ENCODE measurements around the gene MATN4. TPM values are rescaled to one million over a fixed set of nuclear protein-coding genes. Genes with fewer than 3 reads are reported as not detected.
A peak's percentile ranks its signal among the peaks of the same experiment; 100 is the strongest.

The MATN4 gene
- total RNA-seq, 1 experiment from 2014 or later = 1.9 TPM

DNA sequence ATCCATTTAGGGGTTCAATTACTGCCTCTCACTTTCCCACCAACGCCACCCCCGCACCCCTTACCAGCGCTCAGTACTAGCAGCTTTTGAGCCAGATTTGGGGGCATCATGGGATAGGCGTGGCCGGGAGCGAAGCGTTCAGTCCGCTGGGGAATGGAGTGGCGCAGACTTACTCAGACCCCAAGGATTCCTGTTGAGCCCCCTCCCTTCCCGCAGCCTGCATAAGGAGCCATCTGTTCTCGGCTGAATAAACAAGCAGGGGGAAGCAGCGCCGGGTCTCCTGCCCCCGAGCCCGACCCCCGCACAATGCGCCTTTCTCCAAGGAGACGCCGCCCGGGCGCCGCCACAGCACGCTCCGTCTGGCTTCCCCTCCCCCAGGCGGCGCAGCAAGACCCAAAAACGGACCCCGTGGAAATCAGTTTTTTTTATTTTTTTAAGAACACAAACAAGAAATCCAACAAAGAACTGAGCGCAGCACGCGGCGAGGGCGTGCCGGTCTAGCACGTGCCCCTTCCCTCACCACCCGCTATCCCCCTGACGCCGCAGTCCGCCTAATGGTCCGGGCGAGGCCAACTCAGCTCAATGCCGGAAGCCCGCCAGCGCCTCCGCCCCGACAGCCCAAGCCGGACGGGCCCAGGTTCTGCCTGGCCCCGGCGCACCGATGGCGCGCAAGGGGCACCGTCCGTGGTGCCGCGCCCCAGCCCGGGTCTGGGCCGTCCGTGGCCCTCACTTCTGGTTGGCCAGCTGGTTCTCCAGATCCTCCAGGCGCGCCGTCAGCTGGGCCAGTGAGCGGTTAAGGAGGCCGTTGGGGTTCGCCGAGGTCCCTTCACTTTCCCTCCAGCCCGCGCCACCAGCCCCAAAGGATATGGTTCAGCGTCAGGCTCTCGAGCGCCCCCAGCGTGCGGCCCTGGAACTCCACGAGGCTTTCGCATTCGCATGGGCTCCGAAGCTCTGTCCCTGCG lies 14.8 kb downstream of the MATN4 start (continued):
- TF ChIP-seq ZNF232 (CRISPR knock-in tag; IDR thresholded peaks at IDR 0.05) (0 out of 2 replicates have a peak, but pooled peaks have one; percentile 76), ETV6 (CRISPR knock-in tag; IDR thresholded peaks at IDR 0.05) (peak; percentile 92), GRHL2 (CRISPR knock-in tag; IDR thresholded peaks at IDR 0.05; ENCODE audit: insufficient replicate concordance, severe bottlenecking) (no peak), TEAD4 (CRISPR knock-in tag; IDR thresholded peaks at IDR 0.05) (no peak), FOXJ3 (CRISPR knock-in tag; IDR thresholded peaks at IDR 0.05; ENCODE audit: borderline replicate concordance) (no peak), OVOL2 (CRISPR knock-in tag; IDR thresholded peaks at IDR 0.05; ENCODE audit: borderline replicate concordance) (no peak), TP53 (CRISPR knock-in tag; IDR thresholded peaks at IDR 0.05) (peak; percentile 75), TEAD1 (CRISPR knock-in tag; IDR thresholded peaks at IDR 0.05) (peak; percentile 90), ZNF219 (CRISPR knock-in tag; IDR thresholded peaks at IDR 0.05; ENCODE audit: borderline replicate concordance) (0 out of 2 replicates have a peak, but pooled peaks have one; percentile 29), ZNF138 (CRISPR knock-in tag; conservative IDR thresholded peaks at IDR 0.05) (peak; percentile 94), ZNF671 (CRISPR knock-in tag; IDR thresholded peaks at IDR 0.05) (no peak), ZNF423 (CRISPR knock-in tag; IDR thresholded peaks at IDR 0.05) (no peak)
- TF ChIP-seq, protein P1, sequence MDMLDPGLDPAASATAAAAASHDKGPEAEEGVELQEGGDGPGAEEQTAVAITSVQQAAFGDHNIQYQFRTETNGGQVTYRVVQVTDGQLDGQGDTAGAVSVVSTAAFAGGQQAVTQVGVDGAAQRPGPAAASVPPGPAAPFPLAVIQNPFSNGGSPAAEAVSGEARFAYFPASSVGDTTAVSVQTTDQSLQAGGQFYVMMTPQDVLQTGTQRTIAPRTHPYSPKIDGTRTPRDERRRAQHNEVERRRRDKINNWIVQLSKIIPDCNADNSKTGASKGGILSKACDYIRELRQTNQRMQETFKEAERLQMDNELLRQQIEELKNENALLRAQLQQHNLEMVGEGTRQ (CRISPR knock-in tag; IDR thresholded peaks at IDR 0.05) = peak; percentile 54
- TF ChIP-seq, protein P2, sequence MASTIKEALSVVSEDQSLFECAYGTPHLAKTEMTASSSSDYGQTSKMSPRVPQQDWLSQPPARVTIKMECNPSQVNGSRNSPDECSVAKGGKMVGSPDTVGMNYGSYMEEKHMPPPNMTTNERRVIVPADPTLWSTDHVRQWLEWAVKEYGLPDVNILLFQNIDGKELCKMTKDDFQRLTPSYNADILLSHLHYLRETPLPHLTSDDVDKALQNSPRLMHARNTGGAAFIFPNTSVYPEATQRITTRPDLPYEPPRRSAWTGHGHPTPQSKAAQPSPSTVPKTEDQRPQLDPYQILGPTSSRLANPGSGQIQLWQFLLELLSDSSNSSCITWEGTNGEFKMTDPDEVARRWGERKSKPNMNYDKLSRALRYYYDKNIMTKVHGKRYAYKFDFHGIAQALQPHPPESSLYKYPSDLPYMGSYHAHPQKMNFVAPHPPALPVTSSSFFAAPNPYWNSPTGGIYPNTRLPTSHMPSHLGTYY (CRISPR knock-in tag; IDR thresholded peaks at IDR 0.05) = no peak
- TF ChIP-seq, protein P3, sequence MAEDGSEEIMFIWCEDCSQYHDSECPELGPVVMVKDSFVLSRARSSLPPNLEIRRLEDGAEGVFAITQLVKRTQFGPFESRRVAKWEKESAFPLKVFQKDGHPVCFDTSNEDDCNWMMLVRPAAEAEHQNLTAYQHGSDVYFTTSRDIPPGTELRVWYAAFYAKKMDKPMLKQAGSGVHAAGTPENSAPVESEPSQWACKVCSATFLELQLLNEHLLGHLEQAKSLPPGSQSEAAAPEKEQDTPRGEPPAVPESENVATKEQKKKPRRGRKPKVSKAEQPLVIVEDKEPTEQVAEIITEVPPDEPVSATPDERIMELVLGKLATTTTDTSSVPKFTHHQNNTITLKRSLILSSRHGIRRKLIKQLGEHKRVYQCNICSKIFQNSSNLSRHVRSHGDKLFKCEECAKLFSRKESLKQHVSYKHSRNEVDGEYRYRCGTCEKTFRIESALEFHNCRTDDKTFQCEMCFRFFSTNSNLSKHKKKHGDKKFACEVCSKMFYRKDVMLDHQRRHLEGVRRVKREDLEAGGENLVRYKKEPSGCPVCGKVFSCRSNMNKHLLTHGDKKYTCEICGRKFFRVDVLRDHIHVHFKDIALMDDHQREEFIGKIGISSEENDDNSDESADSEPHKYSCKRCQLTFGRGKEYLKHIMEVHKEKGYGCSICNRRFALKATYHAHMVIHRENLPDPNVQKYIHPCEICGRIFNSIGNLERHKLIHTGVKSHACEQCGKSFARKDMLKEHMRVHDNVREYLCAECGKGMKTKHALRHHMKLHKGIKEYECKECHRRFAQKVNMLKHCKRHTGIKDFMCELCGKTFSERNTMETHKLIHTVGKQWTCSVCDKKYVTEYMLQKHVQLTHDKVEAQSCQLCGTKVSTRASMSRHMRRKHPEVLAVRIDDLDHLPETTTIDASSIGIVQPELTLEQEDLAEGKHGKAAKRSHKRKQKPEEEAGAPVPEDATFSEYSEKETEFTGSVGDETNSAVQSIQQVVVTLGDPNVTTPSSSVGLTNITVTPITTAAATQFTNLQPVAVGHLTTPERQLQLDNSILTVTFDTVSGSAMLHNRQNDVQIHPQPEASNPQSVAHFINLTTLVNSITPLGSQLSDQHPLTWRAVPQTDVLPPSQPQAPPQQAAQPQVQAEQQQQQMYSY (CRISPR knock-in tag; IDR thresholded peaks at IDR 0.05) = peak; percentile 56; the same call in 1 of the 2 replicates
- TF ChIP-seq, protein P4, sequence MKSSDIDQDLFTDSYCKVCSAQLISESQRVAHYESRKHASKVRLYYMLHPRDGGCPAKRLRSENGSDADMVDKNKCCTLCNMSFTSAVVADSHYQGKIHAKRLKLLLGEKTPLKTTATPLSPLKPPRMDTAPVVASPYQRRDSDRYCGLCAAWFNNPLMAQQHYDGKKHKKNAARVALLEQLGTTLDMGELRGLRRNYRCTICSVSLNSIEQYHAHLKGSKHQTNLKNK (CRISPR knock-in tag; IDR thresholded peaks at IDR 0.05) = no peak
- TF ChIP-seq, protein P5, sequence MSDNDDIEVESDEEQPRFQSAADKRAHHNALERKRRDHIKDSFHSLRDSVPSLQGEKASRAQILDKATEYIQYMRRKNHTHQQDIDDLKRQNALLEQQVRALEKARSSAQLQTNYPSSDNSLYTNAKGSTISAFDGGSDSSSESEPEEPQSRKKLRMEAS (CRISPR knock-in tag; IDR thresholded peaks at IDR 0.05) = peak; percentile 98
- TF ChIP-seq, protein P6, sequence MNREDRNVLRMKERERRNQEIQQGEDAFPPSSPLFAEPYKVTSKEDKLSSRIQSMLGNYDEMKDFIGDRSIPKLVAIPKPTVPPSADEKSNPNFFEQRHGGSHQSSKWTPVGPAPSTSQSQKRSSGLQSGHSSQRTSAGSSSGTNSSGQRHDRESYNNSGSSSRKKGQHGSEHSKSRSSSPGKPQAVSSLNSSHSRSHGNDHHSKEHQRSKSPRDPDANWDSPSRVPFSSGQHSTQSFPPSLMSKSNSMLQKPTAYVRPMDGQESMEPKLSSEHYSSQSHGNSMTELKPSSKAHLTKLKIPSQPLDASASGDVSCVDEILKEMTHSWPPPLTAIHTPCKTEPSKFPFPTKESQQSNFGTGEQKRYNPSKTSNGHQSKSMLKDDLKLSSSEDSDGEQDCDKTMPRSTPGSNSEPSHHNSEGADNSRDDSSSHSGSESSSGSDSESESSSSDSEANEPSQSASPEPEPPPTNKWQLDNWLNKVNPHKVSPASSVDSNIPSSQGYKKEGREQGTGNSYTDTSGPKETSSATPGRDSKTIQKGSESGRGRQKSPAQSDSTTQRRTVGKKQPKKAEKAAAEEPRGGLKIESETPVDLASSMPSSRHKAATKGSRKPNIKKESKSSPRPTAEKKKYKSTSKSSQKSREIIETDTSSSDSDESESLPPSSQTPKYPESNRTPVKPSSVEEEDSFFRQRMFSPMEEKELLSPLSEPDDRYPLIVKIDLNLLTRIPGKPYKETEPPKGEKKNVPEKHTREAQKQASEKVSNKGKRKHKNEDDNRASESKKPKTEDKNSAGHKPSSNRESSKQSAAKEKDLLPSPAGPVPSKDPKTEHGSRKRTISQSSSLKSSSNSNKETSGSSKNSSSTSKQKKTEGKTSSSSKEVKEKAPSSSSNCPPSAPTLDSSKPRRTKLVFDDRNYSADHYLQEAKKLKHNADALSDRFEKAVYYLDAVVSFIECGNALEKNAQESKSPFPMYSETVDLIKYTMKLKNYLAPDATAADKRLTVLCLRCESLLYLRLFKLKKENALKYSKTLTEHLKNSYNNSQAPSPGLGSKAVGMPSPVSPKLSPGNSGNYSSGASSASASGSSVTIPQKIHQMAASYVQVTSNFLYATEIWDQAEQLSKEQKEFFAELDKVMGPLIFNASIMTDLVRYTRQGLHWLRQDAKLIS (CRISPR knock-in tag; IDR thresholded peaks at IDR 0.05; ENCODE audit: borderline replicate concordance) = no peak
- TF ChIP-seq, protein P7, sequence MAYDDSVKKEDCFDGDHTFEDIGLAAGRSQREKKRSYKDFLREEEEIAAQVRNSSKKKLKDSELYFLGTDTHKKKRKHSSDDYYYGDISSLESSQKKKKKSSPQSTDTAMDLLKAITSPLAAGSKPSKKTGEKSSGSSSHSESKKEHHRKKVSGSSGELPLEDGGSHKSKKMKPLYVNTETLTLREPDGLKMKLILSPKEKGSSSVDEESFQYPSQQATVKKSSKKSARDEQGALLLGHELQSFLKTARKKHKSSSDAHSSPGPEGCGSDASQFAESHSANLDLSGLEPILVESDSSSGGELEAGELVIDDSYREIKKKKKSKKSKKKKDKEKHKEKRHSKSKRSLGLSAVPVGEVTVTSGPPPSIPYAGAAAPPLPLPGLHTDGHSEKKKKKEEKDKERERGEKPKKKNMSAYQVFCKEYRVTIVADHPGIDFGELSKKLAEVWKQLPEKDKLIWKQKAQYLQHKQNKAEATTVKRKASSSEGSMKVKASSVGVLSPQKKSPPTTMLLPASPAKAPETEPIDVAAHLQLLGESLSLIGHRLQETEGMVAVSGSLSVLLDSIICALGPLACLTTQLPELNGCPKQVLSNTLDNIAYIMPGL (CRISPR knock-in tag; IDR thresholded peaks at IDR 0.05) = peak; percentile 97
- TF ChIP-seq, protein P8, sequence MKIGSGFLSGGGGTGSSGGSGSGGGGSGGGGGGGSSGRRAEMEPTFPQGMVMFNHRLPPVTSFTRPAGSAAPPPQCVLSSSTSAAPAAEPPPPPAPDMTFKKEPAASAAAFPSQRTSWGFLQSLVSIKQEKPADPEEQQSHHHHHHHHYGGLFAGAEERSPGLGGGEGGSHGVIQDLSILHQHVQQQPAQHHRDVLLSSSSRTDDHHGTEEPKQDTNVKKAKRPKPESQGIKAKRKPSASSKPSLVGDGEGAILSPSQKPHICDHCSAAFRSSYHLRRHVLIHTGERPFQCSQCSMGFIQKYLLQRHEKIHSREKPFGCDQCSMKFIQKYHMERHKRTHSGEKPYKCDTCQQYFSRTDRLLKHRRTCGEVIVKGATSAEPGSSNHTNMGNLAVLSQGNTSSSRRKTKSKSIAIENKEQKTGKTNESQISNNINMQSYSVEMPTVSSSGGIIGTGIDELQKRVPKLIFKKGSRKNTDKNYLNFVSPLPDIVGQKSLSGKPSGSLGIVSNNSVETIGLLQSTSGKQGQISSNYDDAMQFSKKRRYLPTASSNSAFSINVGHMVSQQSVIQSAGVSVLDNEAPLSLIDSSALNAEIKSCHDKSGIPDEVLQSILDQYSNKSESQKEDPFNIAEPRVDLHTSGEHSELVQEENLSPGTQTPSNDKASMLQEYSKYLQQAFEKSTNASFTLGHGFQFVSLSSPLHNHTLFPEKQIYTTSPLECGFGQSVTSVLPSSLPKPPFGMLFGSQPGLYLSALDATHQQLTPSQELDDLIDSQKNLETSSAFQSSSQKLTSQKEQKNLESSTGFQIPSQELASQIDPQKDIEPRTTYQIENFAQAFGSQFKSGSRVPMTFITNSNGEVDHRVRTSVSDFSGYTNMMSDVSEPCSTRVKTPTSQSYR (CRISPR knock-in tag; IDR thresholded peaks at IDR 0.05) = no peak
- TF ChIP-seq, protein P9, sequence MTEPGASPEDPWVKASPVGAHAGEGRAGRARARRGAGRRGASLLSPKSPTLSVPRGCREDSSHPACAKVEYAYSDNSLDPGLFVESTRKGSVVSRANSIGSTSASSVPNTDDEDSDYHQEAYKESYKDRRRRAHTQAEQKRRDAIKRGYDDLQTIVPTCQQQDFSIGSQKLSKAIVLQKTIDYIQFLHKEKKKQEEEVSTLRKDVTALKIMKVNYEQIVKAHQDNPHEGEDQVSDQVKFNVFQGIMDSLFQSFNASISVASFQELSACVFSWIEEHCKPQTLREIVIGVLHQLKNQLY (CRISPR knock-in tag; IDR thresholded peaks at IDR 0.05) = 0 out of 2 replicates have a peak, but pooled peaks have one; percentile 11

Data from WTC11 (cell line).